HG03097 (cell line): ENCODE results near the gene AASDH.

Experiments
- ATAC-seq: cut with Tn5 transposase; IDR thresholded peaks from one replicate; pipeline ENCODE4 v1.9.1; 2021; ENCODE audit not compliant: unreplicated experiment, low FRiP score

The AASDH gene

GRCh38 chr4:56387023-56388001 lies at the start of gene AASDH:
TSS of gene AASDH (minus strand) at chr4:56387491. CDS start at chr4:56384299, 3,192 bp downstream.
- peak; percentile 87 for ATAC-seq

GRCh38 chr4:56435140-56435926 lies 48.0 kb upstream of the AASDH start, which contains the start of gene PPAT:
TSS of gene PPAT (minus strand) at chr4:56435615. CDS start at chr4:56435477, 138 bp downstream.
- ATAC-seq = peak; percentile 79

- ATAC-seq = peak; percentile 9
Measured at GRCh38 chr4:56434599-56435139, 47.4 kb upstream of the AASDH start.

GRCh38 chr4:56433280-56433679 lies 46.0 kb upstream of the AASDH start:
- ATAC-seq = no peak

- ATAC-seq = no peak
Measured at GRCh38 chr4:56430203-56430602, 42.9 kb upstream of the AASDH start.

- no peak for ATAC-seq
Measured at GRCh38 chr4:56427179-56427578, 39.9 kb upstream of the AASDH start.

- no peak for ATAC-seq
Measured at GRCh38 chr4:56426273-56426672, 39.0 kb upstream of the AASDH start.

- no peak for ATAC-seq
Measured at GRCh38 chr4:56425518-56425917, 38.2 kb upstream of the AASDH start.

- ATAC-seq = no peak
Measured at GRCh38 chr4:56424697-56425514, 37.6 kb upstream of the AASDH start.

GRCh38 chr4:56424176-56424575 lies 36.9 kb upstream of the AASDH start:
- ATAC-seq = no peak

GRCh38 chr4:56417396-56417795 lies 30.1 kb upstream of the AASDH start:
- ATAC-seq = no peak

- no peak for ATAC-seq
Measured at GRCh38 chr4:56416349-56416748, 29.1 kb upstream of the AASDH start.

GRCh38 chr4:56414135-56414670 lies 26.9 kb upstream of the AASDH start:
- ATAC-seq = no peak

- no peak for ATAC-seq
Measured at GRCh38 chr4:56410247-56411062, 23.2 kb upstream of the AASDH start.

- ATAC-seq = no peak
Measured at GRCh38 chr4:56409511-56410090, 22.3 kb upstream of the AASDH start.

GRCh38 chr4:56408978-56409377 lies 21.7 kb upstream of the AASDH start:
- no peak for ATAC-seq

GRCh38 chr4:56406151-56406550 lies 18.9 kb upstream of the AASDH start:
- ATAC-seq = no peak

GRCh38 chr4:56405016-56405415 lies 17.7 kb upstream of the AASDH start:
- ATAC-seq = no peak

GRCh38 chr4:56400560-56400959 lies 13.3 kb upstream of the AASDH start:
- ATAC-seq = no peak
